PC-3 (cell line): Measurements from ENCODE around the gene BCAS3. TPM values are rescaled to one million over a fixed set of nuclear protein-coding genes. Genes with fewer than 3 reads are reported as not detected.

Experiments used
- ATAC-seq: fragments of 200-7000 bp; cut with Tn5 transposase; 2 replicates; pipeline ENCODE4 v1.9.1; 2020; ENCODE audit warnings: mild to moderate bottlenecking, moderate library complexity
- BruUV-seq: library from RNA; stranded (reverse); fragments of 400-500 nt; replicated peaks from 2 replicates; lab custom pipeline; 2021; lab: Mats Ljungman, UMichigan
- CTCF ChIA-PET: fragments of 300-600 bp; sonication (Branson Sonifier 250); formaldehyde crosslinking; loops from one replicate; lab custom pipeline; 2022; ENCODE audit warnings: antibody characterized with exemption; lab: Charles Lee
- POLR2A ChIA-PET: fragments of 300-600 bp; sonication (Branson Sonifier 250); formaldehyde crosslinking; loops from one replicate; lab custom pipeline; 2022; ENCODE audit warnings: antibody characterized with exemption; ENCODE audit not compliant: unreplicated experiment; lab: Charles Lee
- DNase-seq: peaks from one replicate; pipeline ENCODE4 v3.0.0-alpha.2; 2015
- H2AFZ ChIP-seq: fragments of 300-600 bp; sonication (generic); 2 replicates; pipeline ENCODE4 v1.6.0; 2016; ENCODE audit warnings: antibody characterized with exemption, low read length
- H3F3A ChIP-seq: fragments of 300-600 bp; sonication (generic); one replicate; pipeline ENCODE4 v1.6.0; 2017; ENCODE audit warnings: antibody characterized with exemption, low read length, control low read depth, mild to moderate bottlenecking; ENCODE audit not compliant: unreplicated experiment
- H3K27ac ChIP-seq: fragments of 300-600 bp; sonication (generic); 2 replicates; pipeline ENCODE4 v1.5.1; 2016; ENCODE audit warnings: mild to moderate bottlenecking, low read length
- H3K27me3 ChIP-seq: fragments of 300-600 bp; sonication (generic); 2 replicates; pipeline ENCODE4 v1.6.1; 2016; ENCODE audit warnings: low read length, mixed read lengths
- H3K36me3 ChIP-seq: fragments of 300-600 bp; sonication (generic); 2 replicates; pipeline ENCODE4 v1.6.1; 2016; ENCODE audit warnings: low read depth, mixed run types, low read length, mixed read lengths
- H3K4me1 ChIP-seq: fragments of 300-600 bp; sonication (generic); 2 replicates; pipeline ENCODE4 v1.5.1; 2016; ENCODE audit warnings: low read length; ENCODE audit not compliant: insufficient read depth
- H3K4me2 ChIP-seq: fragments of 300-600 bp; sonication (generic); 2 replicates; pipeline ENCODE4 v1.6.0; 2016; ENCODE audit warnings: low read length
- H3K4me3 ChIP-seq: fragments of 300-600 bp; sonication (generic); 2 replicates; pipeline ENCODE4 v1.5.1; 2016; ENCODE audit warnings: mild to moderate bottlenecking, low read length, mixed read lengths
- H3K79me2 ChIP-seq: fragments of 300-600 bp; sonication (generic); 2 replicates; pipeline ENCODE4 v1.6.1; 2017; ENCODE audit warnings: low read length, mixed read lengths
- H3K9ac ChIP-seq: fragments of 300-600 bp; sonication (generic); 2 replicates; pipeline ENCODE4 v1.6.0; 2016; ENCODE audit warnings: mild to moderate bottlenecking, low read length
- H3K9me2 ChIP-seq: fragments of 300-600 bp; sonication (generic); replicated peaks from 2 replicates; pipeline ENCODE4 v1.6.1; 2016; ENCODE audit warnings: mixed run types, low read length, mixed read lengths
- H3K9me3 ChIP-seq: fragments of 300-600 bp; sonication (generic); 2 replicates; pipeline ENCODE4 v1.6.1; 2016; ENCODE audit warnings: low read length, mixed read lengths
- H4K20me1 ChIP-seq: fragments of 300-600 bp; sonication (generic); 2 replicates; pipeline ENCODE4 v1.6.1; 2016; ENCODE audit warnings: low read length, mixed read lengths
- CTCF ChIP-seq: fragments of 300-600 bp; sonication (generic); conservative IDR thresholded peaks from 2 replicates; pipeline ENCODE4 v1.5.1; 2017; ENCODE audit warnings: antibody characterized with exemption, low read depth, mild to moderate bottlenecking, low read length
- EZH2 ChIP-seq: fragments of 300-600 bp; sonication (generic); IDR thresholded peaks from one replicate; pipeline ENCODE4 v1.6.1; 2017; ENCODE audit warnings: antibody characterized with exemption, mild to moderate bottlenecking, low read length; ENCODE audit not compliant: unreplicated experiment
- EZH2phosphoT487 ChIP-seq: fragments of 300-600 bp; sonication (generic); IDR thresholded peaks from 2 replicates; pipeline ENCODE4 v1.6.1; 2018; ENCODE audit warnings: mild to moderate bottlenecking, antibody characterized with exemption, low read length, borderline replicate concordance
- intact Hi-C: fragments of 100-400 bp; cut with micrococcal nuclease; formaldehyde crosslinking; loops from 2 replicates; pipeline ENCODE4 v1.9.0; 2023
- total RNA-seq: library from RNA; depleted of rRNA; stranded (reverse); fragments of >200 nt; gene quantifications from 2 replicates; pipeline ENCODE4 v1.2.3, GENCODE V29; 2014

BCAS3 gene
- total RNA-seq, 1 experiment from 2014 or later = 25.9 TPM

GRCh38 chr17:61275395-61275794 is 597.7 kb downstream of the BCAS3 start:
- no TSS peak for BruUV-seq

GRCh38 chr17:61276806-61277205 is 599.2 kb downstream of the BCAS3 start:
- Histone ChIP-seq H3K4me1 (no peaks in the 10 kb centered on the region), H4K20me1 (no peaks in the 10 kb centered on the region), H3K79me2 (no peaks in the 10 kb centered on the region), H3K4me3 (no peak overlapping the region), H3K4me2 (no peak overlapping the region), H3K9me2 (no peaks in the 10 kb centered on the region), H3K36me3 (no peaks in the 10 kb centered on the region), H3F3A (no peaks in the 10 kb centered on the region), H3K27me3 (no peaks in the 10 kb centered on the region), H3K9ac (no peak overlapping the region), H2AFZ (no peak overlapping the region), H3K9me3 (no peaks in the 10 kb centered on the region), H3K27ac (no peak overlapping the region)
- DNase-seq (no peak), ATAC-seq (no peak)
- TF ChIP-seq EZH2 (no peak), EZH2phosphoT487 (no peak), CTCF (no peak)
- ChIA-PET POLR2A (interaction anchor here (0.6 kb wide), 1 partner anchor 18 kb away, joined by 3 read pairs; no protein-coding TSS in a partner anchor), CTCF (no interaction called here)
- BruUV-seq = no TSS peak
- intact Hi-C loops = no loop called here

More at GRCh38 chr17:61275395-61275794, 597.7 kb downstream of the BCAS3 start:
- DNase-seq (no peak), ATAC-seq (no peak)
- ChIA-PET CTCF (no interaction called here), POLR2A (no interaction called here)
- H3K9ac ChIP-seq = no peak overlapping the region
- H3K9me2 ChIP-seq = no peaks in the 10 kb centered on the region
- TF ChIP-seq EZH2 = no peak
- no peak for TF ChIP-seq EZH2phosphoT487
- no peak for TF ChIP-seq CTCF
- no peaks in the 10 kb centered on the region for H3K9me3 ChIP-seq
- H3K4me1 ChIP-seq = no peaks in the 10 kb centered on the region
- intact Hi-C loops = no loop called here
- H3K27ac ChIP-seq = no peak overlapping the region
- H4K20me1 ChIP-seq = no peaks in the 10 kb centered on the region
- no peaks in the 10 kb centered on the region for H3K79me2 ChIP-seq
- no peaks in the 10 kb centered on the region for H3K27me3 ChIP-seq
- no peak overlapping the region for H2AFZ ChIP-seq
- no peaks in the 10 kb centered on the region for H3F3A ChIP-seq
- no peak overlapping the region for H3K4me3 ChIP-seq
- no peaks in the 10 kb centered on the region for H3K36me3 ChIP-seq
- no peak overlapping the region for H3K4me2 ChIP-seq

- no peak for ATAC-seq
- Histone ChIP-seq H3K9me3 (no peaks in the 10 kb centered on the region), H3K36me3 (no peaks in the 10 kb centered on the region), H3K79me2 (no peaks in the 10 kb centered on the region), H3K4me2 (no peak overlapping the region), H4K20me1 (no peaks in the 10 kb centered on the region), H3K9me2 (no peaks in the 10 kb centered on the region), H3K9ac (no peak overlapping the region), H3K27me3 (no peaks in the 10 kb centered on the region), H3K27ac (no peak overlapping the region), H2AFZ (no peak overlapping the region), H3K4me1 (no peaks in the 10 kb centered on the region), H3K4me3 (no peak overlapping the region), H3F3A (no peaks in the 10 kb centered on the region)
- DNase-seq = no peak
- no TSS peak for BruUV-seq
- ChIA-PET CTCF (no interaction called here), POLR2A (no interaction called here)
- intact Hi-C loops = no loop called here
- TF ChIP-seq EZH2 (no peak), CTCF (no peak), EZH2phosphoT487 (no peak)
Observed at GRCh38 chr17:61279476-61280145, 602.0 kb downstream of the BCAS3 start.
